Subcutaneous abdominal adipose tissue (tissue), 5 donors: ENCODE results near the gene IL27RA.

Experiments
- H3K27ac ChIP-seq: one replicate; pipeline ENCODE4 v1.7.0; 2013; ENCODE audit warnings: low read depth, mild to moderate bottlenecking, inconsistent platforms, low read length, moderate library complexity
- H3K27me3 ChIP-seq, 5 donors: one replicate each; pipeline ENCODE4 v1.7.0; 2013; ENCODE audit warnings: low read length in 5 of 5, inconsistent platforms in 1 of 5; ENCODE audit not compliant: control insufficient read depth in 5 of 5, insufficient read depth in 4 of 5
- H3K36me3 ChIP-seq, 5 donors: one replicate each; pipeline ENCODE4 v1.7.0; 2013; ENCODE audit warnings: low read length in 5 of 5; ENCODE audit not compliant: control insufficient read depth in 5 of 5, insufficient read depth in 5 of 5
- H3K4me1 ChIP-seq, 5 donors: one replicate each; pipeline ENCODE4 v1.7.0; 2013; ENCODE audit warnings: low read length in 5 of 5, mild to moderate bottlenecking in 3 of 5, moderate library complexity in 1 of 5; ENCODE audit not compliant: control insufficient read depth in 5 of 5, insufficient read depth in 5 of 5
- H3K4me3 ChIP-seq, 5 donors: one replicate each; pipeline ENCODE4 v1.7.0; 2013; ENCODE audit warnings: low read length in 5 of 5, low read depth in 1 of 5
- H3K9ac ChIP-seq, 5 donors: one replicate each; pipeline ENCODE4 v1.7.0; 2013; ENCODE audit warnings: low read length in 5 of 5, mild to moderate bottlenecking in 4 of 5, moderate library complexity in 3 of 5
- H3K9me3 ChIP-seq, 5 donors: one replicate each; pipeline ENCODE4 v1.7.0; 2013; ENCODE audit warnings: low read length in 5 of 5; ENCODE audit not compliant: control insufficient read depth in 5 of 5
- donor health status: healthy.
- donor health status: healthy.
- donor health status: healthy.
- donor health status: healthy.
- donor health status: healthy.

The IL27RA gene

DNA sequence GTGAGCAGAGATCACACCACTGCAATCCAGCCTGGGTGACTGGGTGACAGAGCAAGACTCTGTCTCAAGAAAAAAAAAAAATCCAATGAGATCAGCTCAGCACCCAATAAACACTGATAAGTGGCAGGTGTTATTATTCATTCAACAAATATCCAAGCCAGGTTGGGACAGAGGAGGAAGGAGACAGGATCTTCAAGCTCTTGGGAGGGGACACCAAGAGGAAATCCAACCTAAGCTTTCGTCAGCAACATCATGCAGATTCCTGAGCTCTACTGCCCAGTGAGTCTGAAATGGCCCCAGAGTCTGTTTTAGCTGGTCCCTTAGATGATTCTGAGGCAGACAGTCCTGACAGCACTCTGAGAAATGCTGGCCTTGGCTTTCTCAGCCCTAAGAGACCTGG, 33.1 kb upstream of the IL27RA start:
- Histone ChIP-seq H3K27ac (no peak overlapping the region), H3K4me3 (no peak overlapping the region), H3K36me3 (peaks cover 0 to 18% (median 8%) of the 10 kb centered on the region in 5 donors), H3K4me1 (peaks cover 2 to 21% (median 17%) of the 10 kb centered on the region in 5 donors), H3K9ac (no peak overlapping the region), H3K27me3 (no peaks in the 10 kb centered on the region), H3K9me3 (peaks cover 0 to 9% (median 8%) of the 10 kb centered on the region in 5 donors)

DNA sequence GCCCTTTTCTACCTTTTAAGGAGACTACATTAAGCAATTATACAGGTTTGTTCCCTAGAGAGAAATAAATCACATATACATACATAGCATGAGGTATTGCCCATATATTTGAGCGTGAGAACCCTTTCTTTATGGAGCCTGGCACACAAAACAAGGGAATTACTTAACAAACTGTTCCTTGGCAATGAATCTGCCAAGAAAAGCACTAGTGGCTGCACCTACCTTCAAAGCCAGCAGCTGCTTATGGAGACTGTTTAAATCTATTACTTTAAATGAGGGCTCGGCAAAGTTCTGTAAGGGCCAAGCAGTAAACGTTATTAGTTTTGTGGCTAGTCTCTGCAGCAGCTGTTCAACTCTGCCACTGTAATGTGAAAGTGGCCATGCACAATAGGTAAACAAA, 32.5 kb upstream of the IL27RA start:
- H3K36me3 ChIP-seq: peaks cover 0 to 18% (median 8%) of the 10 kb centered on the region in 5 donors
- peaks cover 4 to 26% (median 22%) of the 10 kb centered on the region in 5 donors for H3K4me1 ChIP-seq
- no peaks in the 10 kb centered on the region for H3K27me3 ChIP-seq
- no peak overlapping the region for H3K9ac ChIP-seq
- no peak overlapping the region for H3K4me3 ChIP-seq
- peaks cover 0 to 9% (median 8%) of the 10 kb centered on the region in 5 donors for H3K9me3 ChIP-seq
- no peak overlapping the region for H3K27ac ChIP-seq

DNA sequence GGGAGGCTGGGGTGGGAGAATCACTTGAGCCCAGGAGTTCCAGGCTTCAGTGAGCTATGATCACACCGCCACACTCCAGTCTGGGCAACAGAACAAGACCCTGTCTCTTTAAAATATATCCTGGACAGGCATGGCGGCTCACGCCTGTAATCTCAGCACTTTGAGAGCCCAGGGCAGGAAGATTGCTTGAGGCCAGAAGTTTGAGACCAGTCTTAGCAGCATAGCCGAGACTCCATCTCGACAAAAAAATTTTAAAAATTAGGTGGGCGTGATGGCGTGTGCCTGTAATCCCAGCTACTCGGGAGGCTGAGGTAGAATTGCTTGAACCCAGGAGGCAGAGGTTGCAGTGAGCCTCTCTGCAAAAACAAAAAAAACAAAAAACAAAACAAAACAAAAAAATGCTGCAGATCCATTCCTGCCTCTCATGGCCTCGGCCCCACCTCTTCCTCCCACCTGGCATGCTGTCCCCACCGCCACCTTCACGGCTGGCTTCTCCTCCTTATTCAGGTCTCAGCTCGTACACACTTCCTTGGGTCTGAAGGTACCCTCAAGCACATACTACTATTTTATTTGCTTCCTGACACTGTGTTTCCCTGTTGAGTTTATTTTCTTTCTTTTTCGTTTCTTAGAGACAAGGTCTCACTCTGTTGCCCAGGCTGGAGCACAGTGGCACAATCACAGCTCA, 30.7 kb upstream of the IL27RA start:
- Histone ChIP-seq H3K4me1 (peaks cover 8 to 31% (median 29%) of the 10 kb centered on the region in 5 donors), H3K4me3 (no peak overlapping the region), H3K36me3 (peaks cover 0 to 18% (median 6%) of the 10 kb centered on the region in 5 donors), H3K9ac (no peak overlapping the region), H3K9me3 (peaks cover 0 to 9% (median 8%) of the 10 kb centered on the region in 5 donors), H3K27ac (no peak overlapping the region), H3K27me3 (no peaks in the 10 kb centered on the region)

GRCh38 chr19:14002571-14003250, 28.9 kb upstream of the IL27RA start:
- peak overlapping the region in 2 of 5 donors; percentile 55 to 66 for H3K9ac ChIP-seq

GRCh38 chr19:14003251-14004055, 28.1 kb upstream of the IL27RA start:
- Histone ChIP-seq H3K27me3 (no peaks in the 10 kb centered on the region), H3K36me3 (peaks cover 0 to 5% (median 0%) of the 10 kb centered on the region in 5 donors), H3K4me3 (peak overlapping the region in 1 of 5 donors; percentile 3), H3K9ac (peak overlapping the region; percentile 4 to 69 (median 55)), H3K27ac (peak overlapping the region; percentile 77), H3K4me1 (peaks cover 8 to 35% (median 33%) of the 10 kb centered on the region in 5 donors), H3K9me3 (peaks cover 0 to 9% (median 8%) of the 10 kb centered on the region in 5 donors)

More at GRCh38 chr19:14002571-14003250, 28.9 kb upstream of the IL27RA start:
- Histone ChIP-seq H3K4me1 (peaks cover 8 to 35% (median 33%) of the 10 kb centered on the region in 5 donors), H3K27me3 (no peaks in the 10 kb centered on the region), H3K4me3 (peak overlapping the region in 1 of 5 donors; percentile 3), H3K36me3 (peaks cover 0 to 8% (median 0%) of the 10 kb centered on the region in 5 donors), H3K27ac (peak overlapping the region; percentile 77), H3K9me3 (peaks cover 0 to 9% (median 8%) of the 10 kb centered on the region in 5 donors)

DNA sequence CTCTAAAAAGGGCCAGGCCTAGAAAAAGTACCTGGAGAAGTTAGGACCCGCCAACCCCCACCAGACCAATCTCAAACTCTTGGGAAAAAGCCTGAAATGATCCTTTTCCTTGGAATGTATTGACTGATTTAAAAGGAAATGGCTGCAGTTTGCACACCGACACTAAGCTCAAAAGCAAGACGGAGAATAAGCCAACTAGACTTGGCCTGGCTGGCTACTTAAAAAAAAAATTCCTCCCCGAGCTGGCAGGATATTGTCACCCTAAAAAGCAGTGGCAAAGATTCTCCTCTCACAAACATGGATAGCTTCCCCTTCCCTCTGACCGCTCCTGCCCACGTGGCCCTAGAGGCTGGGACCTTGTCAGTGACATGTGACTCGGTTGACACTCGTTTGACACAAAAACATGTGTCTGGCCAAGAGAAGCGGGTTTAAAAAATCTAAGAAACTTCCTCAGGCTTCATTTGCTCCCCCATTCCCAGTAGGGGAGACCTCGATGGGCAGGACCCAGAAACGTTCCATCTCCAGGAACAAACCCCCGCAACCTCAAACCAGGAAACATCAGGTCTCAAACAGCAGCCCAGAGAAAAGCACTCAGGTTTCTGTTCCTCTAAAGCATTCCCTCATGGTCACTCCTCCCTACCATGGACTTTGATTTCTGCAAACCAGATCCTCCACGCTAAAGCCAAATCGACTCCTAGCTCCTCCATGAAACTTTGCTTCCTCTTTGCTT, 26.8 kb upstream of the IL27RA start:
- Histone ChIP-seq H3K4me1 (peaks cover 8 to 35% (median 33%) of the 10 kb centered on the region in 5 donors), H3K27me3 (no peaks in the 10 kb centered on the region), H3K36me3 (no peaks in the 10 kb centered on the region), H3K9ac (peak overlapping the region; percentile 8 to 64 (median 52)), H3K27ac (peak overlapping the region; percentile 93), H3K9me3 (no peaks in the 10 kb centered on the region), H3K4me3 (peak overlapping the region in 4 of 5 donors; percentile 45 to 66 (median 55))

- Histone ChIP-seq H3K4me1 (peaks cover 8 to 35% (median 33%) of the 10 kb centered on the region in 5 donors), H3K36me3 (no peaks in the 10 kb centered on the region), H3K27me3 (no peaks in the 10 kb centered on the region), H3K27ac (peak overlapping the region; percentile 93), H3K4me3 (peak overlapping the region; percentile 15 to 88 (median 82)), H3K9me3 (no peaks in the 10 kb centered on the region), H3K9ac (peak overlapping the region; percentile 8 to 70 (median 56))
Measured at GRCh38 chr19:14005349-14006084, 26.0 kb upstream of the IL27RA start.

DNA sequence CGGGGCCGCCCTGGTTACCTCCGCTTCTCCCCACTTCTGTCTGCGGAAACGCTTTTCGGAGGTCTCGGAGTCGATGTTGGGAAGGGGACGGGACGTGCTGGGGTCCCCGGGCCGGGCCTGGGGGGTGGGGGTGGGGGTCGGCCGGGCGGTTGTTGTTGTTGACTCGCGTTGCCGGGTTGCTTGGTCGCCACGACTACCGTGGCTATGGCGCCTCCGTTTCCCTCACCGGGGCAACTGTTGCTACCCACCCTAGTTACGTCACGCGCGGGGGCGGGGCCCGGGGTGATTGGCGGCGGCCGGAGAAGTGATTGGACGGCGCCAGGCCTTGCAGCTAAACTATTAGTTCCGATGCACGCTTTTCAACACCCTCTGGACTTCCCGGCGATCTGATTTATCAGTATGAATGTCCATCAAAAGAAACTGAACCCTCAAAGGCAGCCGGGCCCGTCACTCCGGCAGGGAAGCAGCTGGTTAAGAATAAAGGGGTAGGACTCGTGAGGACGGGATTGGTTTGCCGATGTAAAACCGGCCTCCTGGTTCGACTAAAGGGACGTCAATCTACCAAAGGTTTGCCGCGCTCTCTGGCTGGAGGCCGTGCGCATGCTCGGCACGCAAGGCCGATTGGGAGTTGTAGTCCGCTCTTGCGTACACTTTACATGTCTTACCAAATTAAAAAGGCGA, 25.3 kb upstream of the IL27RA start, which contains the start of gene RFX1:
Gene RFX1, minus strand, starts transcription at position 236 of the 681 bp plus-strand sequence. CDS start 12,477 bp downstream, outside the sequence.
- Histone ChIP-seq H3K4me1 (peaks cover 8 to 35% (median 33%) of the 10 kb centered on the region in 5 donors), H3K27ac (peak within 1 kb of the TSS; percentile 98), H3K9ac (peak within 1 kb of the TSS; percentile 77 to 97 (median 92)), H3K36me3 (no peaks in the 10 kb centered on the region), H3K27me3 (no peaks in the 10 kb centered on the region), H3K9me3 (no peaks in the 10 kb centered on the region), H3K4me3 (peak within 1 kb of the TSS; percentile 78 to 89 (median 86))
